ENCODE measurements around the gene DNAH5. TPM values are rescaled to one million over a fixed set of nuclear protein-coding genes. Genes with fewer than 3 reads are reported as not detected.

DNAH5 gene
- polyA plus RNA-seq, 1 donor (not counting 4 experiments of a cell fraction or from before 2014, with no cell fraction given): 0.73 TPM

DNA sequence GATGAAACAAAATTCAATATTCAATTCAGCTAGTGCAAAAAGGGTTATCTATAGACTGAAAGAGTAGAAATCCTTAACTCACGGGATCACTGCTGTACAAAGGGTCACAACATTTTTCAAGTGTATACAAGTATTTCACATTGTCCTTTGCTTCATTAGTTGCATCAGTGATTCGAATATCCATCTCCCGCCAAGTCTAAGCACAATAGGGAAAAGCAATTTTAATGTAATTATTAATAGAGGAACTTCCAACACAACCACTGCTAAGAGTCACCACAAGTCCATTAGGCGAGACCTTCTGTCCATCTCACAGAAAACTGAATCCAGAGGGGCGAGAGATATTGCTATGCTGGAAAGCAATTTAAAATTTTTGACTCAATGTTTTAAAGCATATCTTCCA, 27.4 kb downstream of the DNAH5 start:
- H3K4me1 ChIP-seq (ENCODE audit: control insufficient read depth, extremely low read depth, insufficient read depth, low read length): peaks cover 8% of the 10 kb centered on the region
- H3K79me2 ChIP-seq (ENCODE audit: control insufficient read depth, insufficient read depth, low read length): no peaks in the 10 kb centered on the region
- H3K36me3 ChIP-seq (ENCODE audit: control insufficient read depth in 2 of 2, extremely low read depth in 1 of 2, insufficient read depth in 2 of 2, low read length in 2 of 2): no peaks in the 10 kb centered on the region
- DNase-seq (ENCODE audit: low read depth, low spot score): no peak
- H3K9me1 ChIP-seq (ENCODE audit: control insufficient read depth, extremely low read depth, insufficient read depth, low read length): no peaks in the 10 kb centered on the region
- no peaks in the 10 kb centered on the region for H3K9me3 ChIP-seq (ENCODE audit: control insufficient read depth, low read depth, low read length)
- H3K4me3 ChIP-seq (ENCODE audit: control insufficient read depth in 2 of 3, extremely low read depth in 1 of 3, insufficient read depth in 2 of 3, low read depth in 1 of 3, low read length in 3 of 3): no peak overlapping the region
- H3K9ac ChIP-seq (ENCODE audit: control insufficient read depth, extremely low read depth, insufficient read depth, low read length): no peak overlapping the region
- TF ChIP-seq, protein P1, sequence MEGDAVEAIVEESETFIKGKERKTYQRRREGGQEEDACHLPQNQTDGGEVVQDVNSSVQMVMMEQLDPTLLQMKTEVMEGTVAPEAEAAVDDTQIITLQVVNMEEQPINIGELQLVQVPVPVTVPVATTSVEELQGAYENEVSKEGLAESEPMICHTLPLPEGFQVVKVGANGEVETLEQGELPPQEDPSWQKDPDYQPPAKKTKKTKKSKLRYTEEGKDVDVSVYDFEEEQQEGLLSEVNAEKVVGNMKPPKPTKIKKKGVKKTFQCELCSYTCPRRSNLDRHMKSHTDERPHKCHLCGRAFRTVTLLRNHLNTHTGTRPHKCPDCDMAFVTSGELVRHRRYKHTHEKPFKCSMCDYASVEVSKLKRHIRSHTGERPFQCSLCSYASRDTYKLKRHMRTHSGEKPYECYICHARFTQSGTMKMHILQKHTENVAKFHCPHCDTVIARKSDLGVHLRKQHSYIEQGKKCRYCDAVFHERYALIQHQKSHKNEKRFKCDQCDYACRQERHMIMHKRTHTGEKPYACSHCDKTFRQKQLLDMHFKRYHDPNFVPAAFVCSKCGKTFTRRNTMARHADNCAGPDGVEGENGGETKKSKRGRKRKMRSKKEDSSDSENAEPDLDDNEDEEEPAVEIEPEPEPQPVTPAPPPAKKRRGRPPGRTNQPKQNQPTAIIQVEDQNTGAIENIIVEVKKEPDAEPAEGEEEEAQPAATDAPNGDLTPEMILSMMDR (optimal IDR thresholded peaks at IDR 0.05 in 1 of 3, IDR thresholded peaks at IDR 0.05 in 1 of 3, conservative IDR thresholded peaks at IDR 0.05 in 1 of 3; ENCODE audit: extremely low read depth in 1 of 3, insufficient read depth in 2 of 3, low read length in 3 of 3): no peak
- no peak for TF ChIP-seq EZH2 (IDR thresholded peaks at IDR 0.05; ENCODE audit: low read length)
- FAIRE-seq: no peak
- no peak overlapping the region for H3K27ac ChIP-seq (ENCODE audit: control insufficient read depth, insufficient read depth, low read length)
- H3K27me3 ChIP-seq (ENCODE audit: control insufficient read depth, extremely low read depth, insufficient read depth, low read length): no peaks in the 10 kb centered on the region
- dilution Hi-C loops (cut with MboI; ENCODE audit: extremely low pct_ligation_motif_present, low sequenced_read_pairs): no loop called here
- no peak overlapping the region for H2AFZ ChIP-seq (ENCODE audit: control insufficient read depth, low read length)
- no peak overlapping the region for H3K4me2 ChIP-seq (ENCODE audit: control insufficient read depth, extremely low read depth, insufficient read depth, low read depth, low read length)
- no peaks in the 10 kb centered on the region for H4K20me1 ChIP-seq (ENCODE audit: control insufficient read depth, extremely low read depth, insufficient read depth, low read length)

DNA sequence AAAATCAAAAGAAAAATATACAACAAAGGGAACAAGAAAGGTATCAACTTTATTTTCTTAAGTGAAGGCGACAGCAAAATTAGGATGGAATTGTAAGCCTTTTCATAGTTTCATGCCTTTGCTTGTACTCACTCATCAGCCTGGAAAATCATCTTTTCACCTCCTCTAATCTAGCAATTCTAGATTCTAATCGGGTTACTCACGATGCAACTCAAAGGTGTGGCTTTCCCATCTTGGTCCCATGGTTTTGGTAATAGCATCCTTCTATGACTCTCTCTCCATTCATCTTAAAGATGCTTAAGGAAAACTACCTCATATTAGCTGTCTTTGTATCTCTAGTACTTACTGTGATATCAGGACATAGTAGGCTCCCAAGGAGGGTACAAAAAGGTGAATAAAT, 30.5 kb downstream of the DNAH5 start:
- TF ChIP-seq EZH2 (IDR thresholded peaks at IDR 0.05; ENCODE audit: low read length): no peak
- TF ChIP-seq, protein P1 (optimal IDR thresholded peaks at IDR 0.05 in 1 of 3, IDR thresholded peaks at IDR 0.05 in 1 of 3, conservative IDR thresholded peaks at IDR 0.05 in 1 of 3; ENCODE audit: extremely low read depth in 1 of 3, insufficient read depth in 2 of 3, low read length in 3 of 3): no peak
- Histone ChIP-seq H3K9ac (ENCODE audit: control insufficient read depth, extremely low read depth, insufficient read depth, low read length) (no peak overlapping the region), H3K4me2 (ENCODE audit: control insufficient read depth, extremely low read depth, insufficient read depth, low read depth, low read length) (no peak overlapping the region), H3K9me1 (ENCODE audit: control insufficient read depth, extremely low read depth, insufficient read depth, low read length) (no peaks in the 10 kb centered on the region), H3K27me3 (ENCODE audit: control insufficient read depth, extremely low read depth, insufficient read depth, low read length) (no peaks in the 10 kb centered on the region), H3K4me1 (ENCODE audit: control insufficient read depth, extremely low read depth, insufficient read depth, low read length) (peaks cover 7% of the 10 kb centered on the region), H4K20me1 (ENCODE audit: control insufficient read depth, extremely low read depth, insufficient read depth, low read length) (no peaks in the 10 kb centered on the region), H3K36me3 (ENCODE audit: control insufficient read depth in 2 of 2, extremely low read depth in 1 of 2, insufficient read depth in 2 of 2, low read length in 2 of 2) (no peaks in the 10 kb centered on the region), H3K9me3 (ENCODE audit: control insufficient read depth, low read depth, low read length) (no peaks in the 10 kb centered on the region), H3K27ac (ENCODE audit: control insufficient read depth, insufficient read depth, low read length) (no peak overlapping the region), H3K79me2 (ENCODE audit: control insufficient read depth, insufficient read depth, low read length) (no peaks in the 10 kb centered on the region), H3K4me3 (ENCODE audit: control insufficient read depth in 2 of 3, extremely low read depth in 1 of 3, insufficient read depth in 2 of 3, low read depth in 1 of 3, low read length in 3 of 3) (no peak overlapping the region), H2AFZ (ENCODE audit: control insufficient read depth, low read length) (no peak overlapping the region)
- dilution Hi-C loops (cut with MboI; ENCODE audit: extremely low pct_ligation_motif_present, low sequenced_read_pairs): no loop called here
- FAIRE-seq: peak; percentile 87
- peak; percentile 17 for DNase-seq (ENCODE audit: low read depth, low spot score)
